Subcutaneous adipose tissue (tissue), 4 donors: ENCODE data around the gene GPR153. TPM values are rescaled to one million over a fixed set of nuclear protein-coding genes. Genes with fewer than 3 reads are reported as not detected.

Experiments used
- CTCF ChIP-seq: fragments of 450-650 bp; IDR thresholded peaks from one replicate; pipeline ENCODE4 v1.5.1; 2016; ENCODE audit warnings: low read depth, mild to moderate bottlenecking, control low read depth, antibody characterized with exemption, moderate library complexity
- total RNA-seq, 4 donors: library from RNA; depleted of rRNA; stranded (reverse); fragments of >200 nt; gene quantifications; one replicate each; pipeline ENCODE4 v1.1.0, GENCODE V29; 2016

Gene GPR153
- total RNA-seq, 4 donors from 2014 or later, result 8.2 to 37.9 (median 16.0) TPM

- no peak for TF ChIP-seq CTCF
Observed at GRCh38 chr1:6301526-6301925, 40.6 kb upstream of the GPR153 start.

GRCh38 chr1:6300342-6301048 lies 39.6 kb upstream of the GPR153 start:
- TF ChIP-seq CTCF, result no peak

GRCh38 chr1:6299557-6300165 lies 38.8 kb upstream of the GPR153 start:
- no peak for TF ChIP-seq CTCF

- TF ChIP-seq CTCF, result no peak
Observed at GRCh38 chr1:6298940-6299465, 38.1 kb upstream of the GPR153 start.

- no peak for TF ChIP-seq CTCF
Observed at GRCh38 chr1:6298530-6298929, 37.6 kb upstream of the GPR153 start.

GRCh38 chr1:6295910-6296309 lies 35.0 kb upstream of the GPR153 start:
- TF ChIP-seq CTCF, result no peak

GRCh38 chr1:6294890-6295556 lies 34.1 kb upstream of the GPR153 start:
- no peak for TF ChIP-seq CTCF
